Activated T-helper 1 cell treated with anti-CD3 and anti-CD28 coated beads, Interleukin-12 subunit alpha, Interleukin-12 subunit beta, Interleukin-2, Interleukin-4 antibody, amounts not matched to agents 30 ng/mL and 10 ng/mL and 1 ng/mL, durations not matched to agents 14 hours and 24 hours and 36 hours (primary cell): ENCODE results near the gene SLC50A1. TPM values are rescaled to one million over a fixed set of nuclear protein-coding genes. Genes with fewer than 3 reads are reported as not detected.
A peak's percentile ranks its signal among the peaks of the same experiment; 100 is the strongest.
"Not testable (repeated sequence)": the region's sequence is repeated elsewhere in the genome, so short reads cannot be mapped to it uniquely, and the experiment has no call there.

Experiments
- DNase-seq: peaks from one replicate; pipeline ENCODE4 v3.0.0; 2021; ENCODE audit warnings: low spot score
- H3K27ac Mint-ChIP-seq: one replicate; pipeline ENCODE4 v1.8.0; 2021; ENCODE audit warnings: mild to moderate bottlenecking, mixed read lengths
- H3K27me3 Mint-ChIP-seq: one replicate; pipeline ENCODE4 v1.8.0; 2022; ENCODE audit warnings: mild to moderate bottlenecking, moderate library complexity, mixed read lengths; ENCODE audit not compliant: insufficient read depth
- H3K36me3 Mint-ChIP-seq: one replicate; pipeline ENCODE4 v1.8.0; 2021; ENCODE audit warnings: low read depth, mixed read lengths
- H3K4me1 Mint-ChIP-seq: one replicate; pipeline ENCODE4 v1.8.0; 2021; ENCODE audit warnings: low read depth, mixed read lengths
- H3K4me3 Mint-ChIP-seq: one replicate; pipeline ENCODE4 v1.8.0; 2021; ENCODE audit warnings: mild to moderate bottlenecking, moderate library complexity, mixed read lengths
- H3K9me3 Mint-ChIP-seq: one replicate; pipeline ENCODE4 v1.8.0; 2021; ENCODE audit warnings: mixed read lengths
- intact Hi-C: fragments of 100-400 bp; cut with micrococcal nuclease; formaldehyde crosslinking; loops from one replicate; pipeline ENCODE4 v1.15.1; 2024
- total RNA-seq: library from RNA; stranded (reverse); gene quantifications from 2 replicates; pipeline ENCODE4 v1.2.3, GENCODE V29; 2022

The SLC50A1 gene
- total RNA-seq, 1 donor from 2014 or later: 45.7 TPM

DNA sequence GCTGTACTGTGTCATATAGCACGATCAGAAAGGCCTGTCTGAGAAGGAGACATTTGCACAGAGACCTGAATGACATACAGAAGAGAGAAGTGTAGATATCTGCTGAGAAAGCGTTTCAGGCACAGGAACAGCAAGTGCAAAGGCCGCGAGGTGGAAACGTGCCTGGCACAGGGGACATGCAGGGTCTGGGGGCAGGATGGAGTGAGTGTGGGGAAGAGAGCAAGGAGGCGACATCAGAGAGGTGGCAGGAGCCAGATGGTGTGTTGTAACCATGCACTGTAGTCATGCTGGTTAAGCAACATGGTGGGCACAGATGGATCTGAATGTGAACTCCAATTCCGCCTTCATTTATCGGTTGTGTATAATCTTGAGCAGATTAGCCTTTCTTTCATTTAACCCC, 24.5 kb downstream of the SLC50A1 start:
- H3K9me3 Mint-ChIP-seq: no peaks in the 10 kb centered on the region
- no peaks in the 10 kb centered on the region for H3K36me3 Mint-ChIP-seq
- no peak for DNase-seq
- intact Hi-C loops: no loop called here
- H3K4me3 Mint-ChIP-seq: no peak overlapping the region
- H3K4me1 Mint-ChIP-seq: no peaks in the 10 kb centered on the region
- peaks cover 11% of the 10 kb centered on the region for H3K27me3 Mint-ChIP-seq
- no peak overlapping the region for H3K27ac Mint-ChIP-seq

DNA sequence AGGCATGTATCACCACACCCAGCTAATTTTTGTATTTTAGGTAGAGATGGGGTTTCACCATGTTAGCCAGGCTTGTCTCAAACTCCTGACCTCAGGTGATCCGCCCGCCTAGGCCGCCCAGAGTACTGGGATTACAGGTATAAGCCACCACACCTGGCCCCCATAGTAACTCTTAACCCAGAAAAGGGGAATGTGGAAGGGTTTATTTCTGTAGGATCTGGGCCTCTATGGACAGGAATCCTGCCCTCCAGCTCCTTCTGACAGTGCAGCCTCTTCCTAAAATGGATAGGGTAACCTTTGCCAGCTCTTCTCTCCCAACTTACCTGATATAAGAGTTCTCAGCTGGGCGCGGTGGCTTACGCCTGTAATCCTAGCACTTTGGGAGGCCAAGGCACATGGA, 27.0 kb downstream of the SLC50A1 start:
- H3K9me3 Mint-ChIP-seq, H3K36me3 Mint-ChIP-seq, DNase-seq, H3K4me1 Mint-ChIP-seq, intact Hi-C loops, H3K27ac Mint-ChIP-seq, H3K27me3 Mint-ChIP-seq, H3K4me3 Mint-ChIP-seq: not testable (repeated sequence)

DNA sequence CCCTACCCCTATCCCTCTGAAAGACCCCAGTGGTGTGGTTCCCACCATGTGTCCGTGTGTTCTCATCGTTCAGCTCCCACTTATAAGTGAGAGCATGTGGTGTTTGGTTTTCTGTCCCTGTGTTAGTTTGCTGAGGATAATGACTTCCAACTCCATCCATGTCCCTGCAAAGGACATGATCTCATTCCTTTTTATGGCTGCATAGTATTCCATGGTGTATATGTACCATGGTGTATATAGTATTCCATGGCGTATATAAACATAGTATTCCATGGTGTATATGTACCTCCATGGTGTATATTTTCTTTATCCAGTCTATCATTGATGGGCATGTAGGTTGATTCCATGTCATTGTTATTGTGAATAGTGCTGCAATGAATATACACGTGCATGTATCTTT, 28.1 kb downstream of the SLC50A1 start:
- DNase-seq, intact Hi-C loops, H3K27ac Mint-ChIP-seq, H3K9me3 Mint-ChIP-seq, H3K4me3 Mint-ChIP-seq, H3K27me3 Mint-ChIP-seq, H3K36me3 Mint-ChIP-seq: not testable (repeated sequence)
- H3K4me1 Mint-ChIP-seq: peaks cover 14% of the 10 kb centered on the region

DNA sequence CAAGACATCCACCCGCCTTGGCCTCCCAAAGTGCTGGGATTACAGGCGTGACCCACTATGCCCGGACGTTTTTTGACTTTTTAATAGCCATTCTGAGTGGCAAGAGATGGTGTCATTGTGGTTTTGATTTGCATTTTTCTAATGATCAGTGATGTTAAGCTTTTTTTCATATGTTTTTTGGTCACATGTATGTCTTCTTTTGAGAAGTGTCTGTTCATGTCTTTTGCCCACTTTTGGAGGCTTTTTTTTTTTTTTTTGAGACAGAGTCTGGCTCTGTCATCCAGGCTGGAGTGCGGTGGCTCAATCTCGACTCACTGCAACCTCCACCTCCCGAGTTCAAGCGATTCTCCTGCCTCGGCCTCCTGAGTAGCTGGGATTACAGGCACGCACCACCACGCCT, 29.0 kb downstream of the SLC50A1 start:
- intact Hi-C loops: loop anchor here (5.0 kb wide), 1 partner anchor 37 kb away; the partner anchor contains the start of gene EFNA1
- H3K36me3 Mint-ChIP-seq, H3K27ac Mint-ChIP-seq, H3K9me3 Mint-ChIP-seq, H3K4me3 Mint-ChIP-seq, DNase-seq, H3K27me3 Mint-ChIP-seq: not testable (repeated sequence)
- peaks cover 14% of the 10 kb centered on the region for H3K4me1 Mint-ChIP-seq

DNA sequence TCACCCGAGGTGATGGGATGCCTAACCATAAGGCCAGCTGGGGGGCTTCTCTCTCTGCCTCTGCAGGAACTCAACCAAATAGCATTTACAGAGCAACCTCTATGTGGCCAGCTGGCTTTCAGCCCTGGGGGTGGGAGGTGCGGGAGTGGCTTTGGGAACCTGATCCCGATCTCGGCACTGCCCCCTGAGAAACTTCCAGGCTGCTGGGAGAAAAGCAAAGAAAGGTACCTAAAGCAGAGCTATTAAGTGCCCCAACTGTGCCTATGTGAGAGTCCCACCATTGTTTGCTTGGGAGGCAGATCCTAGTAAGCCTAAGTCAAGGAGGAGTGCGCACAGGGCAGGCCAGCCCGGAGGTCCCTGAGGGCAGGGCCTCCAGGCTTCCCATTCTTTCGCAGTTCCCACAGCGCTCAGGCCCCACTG, 30.4 kb downstream of the SLC50A1 start:
- H3K27ac Mint-ChIP-seq: no peak overlapping the region
- DNase-seq: no peak
- peaks cover 18% of the 10 kb centered on the region for H3K4me1 Mint-ChIP-seq
- intact Hi-C loops: loop anchor here (5.0 kb wide), 1 partner anchor 39 kb away; the partner anchor contains the start of gene EFNA1
- no peak overlapping the region for H3K4me3 Mint-ChIP-seq
- H3K36me3 Mint-ChIP-seq: peaks cover 11% of the 10 kb centered on the region
- peaks cover 8% of the 10 kb centered on the region for H3K27me3 Mint-ChIP-seq
- H3K9me3 Mint-ChIP-seq: no peaks in the 10 kb centered on the region

DNA sequence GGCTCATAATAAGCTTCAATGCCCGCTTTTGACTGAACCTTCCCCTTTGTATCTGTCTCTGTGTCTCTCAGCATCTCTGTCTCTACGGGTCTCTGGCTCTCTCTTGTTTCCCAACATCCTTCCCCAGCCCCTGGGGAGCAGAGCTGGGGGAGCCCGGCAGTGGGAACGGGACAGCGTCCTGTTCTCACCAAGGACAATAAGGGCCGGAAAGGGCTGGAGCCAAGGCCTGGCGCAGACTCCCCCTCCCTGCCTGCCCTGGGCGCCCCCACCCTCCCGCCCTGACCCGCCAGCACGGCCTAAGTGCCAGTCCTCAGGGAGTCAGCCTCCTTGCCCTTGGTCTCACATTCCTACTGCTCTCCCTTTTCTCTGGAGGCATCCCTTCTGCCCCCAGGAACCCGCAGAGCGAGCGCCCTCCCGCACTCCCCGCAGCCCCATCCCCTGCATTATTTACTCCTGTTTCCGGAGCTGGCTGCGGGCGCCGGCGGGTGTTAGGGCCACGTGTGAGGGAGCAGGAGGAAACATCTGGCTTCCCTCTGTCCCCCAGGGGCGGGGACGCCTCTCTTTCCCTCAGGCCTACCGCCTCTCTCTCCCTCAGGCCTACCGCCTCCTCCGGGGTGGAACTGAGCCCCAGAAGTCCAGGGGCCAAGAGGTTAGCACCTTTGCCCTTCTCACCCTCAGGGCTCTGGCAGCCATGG, 31.0 kb downstream of the SLC50A1 start:
- peaks cover 18% of the 10 kb centered on the region for H3K4me1 Mint-ChIP-seq
- intact Hi-C loops: loop anchor here (1.0 to 5.0 kb wide), 2 partner anchors 39 to 75 kb away; partner anchors contain the start of gene EFNA1
- DNase-seq: no peak
- H3K27ac Mint-ChIP-seq: no peak overlapping the region
- no peaks in the 10 kb centered on the region for H3K9me3 Mint-ChIP-seq
- peaks cover 8% of the 10 kb centered on the region for H3K27me3 Mint-ChIP-seq
- H3K36me3 Mint-ChIP-seq: peaks cover 14% of the 10 kb centered on the region
- H3K4me3 Mint-ChIP-seq: no peak overlapping the region

DNA sequence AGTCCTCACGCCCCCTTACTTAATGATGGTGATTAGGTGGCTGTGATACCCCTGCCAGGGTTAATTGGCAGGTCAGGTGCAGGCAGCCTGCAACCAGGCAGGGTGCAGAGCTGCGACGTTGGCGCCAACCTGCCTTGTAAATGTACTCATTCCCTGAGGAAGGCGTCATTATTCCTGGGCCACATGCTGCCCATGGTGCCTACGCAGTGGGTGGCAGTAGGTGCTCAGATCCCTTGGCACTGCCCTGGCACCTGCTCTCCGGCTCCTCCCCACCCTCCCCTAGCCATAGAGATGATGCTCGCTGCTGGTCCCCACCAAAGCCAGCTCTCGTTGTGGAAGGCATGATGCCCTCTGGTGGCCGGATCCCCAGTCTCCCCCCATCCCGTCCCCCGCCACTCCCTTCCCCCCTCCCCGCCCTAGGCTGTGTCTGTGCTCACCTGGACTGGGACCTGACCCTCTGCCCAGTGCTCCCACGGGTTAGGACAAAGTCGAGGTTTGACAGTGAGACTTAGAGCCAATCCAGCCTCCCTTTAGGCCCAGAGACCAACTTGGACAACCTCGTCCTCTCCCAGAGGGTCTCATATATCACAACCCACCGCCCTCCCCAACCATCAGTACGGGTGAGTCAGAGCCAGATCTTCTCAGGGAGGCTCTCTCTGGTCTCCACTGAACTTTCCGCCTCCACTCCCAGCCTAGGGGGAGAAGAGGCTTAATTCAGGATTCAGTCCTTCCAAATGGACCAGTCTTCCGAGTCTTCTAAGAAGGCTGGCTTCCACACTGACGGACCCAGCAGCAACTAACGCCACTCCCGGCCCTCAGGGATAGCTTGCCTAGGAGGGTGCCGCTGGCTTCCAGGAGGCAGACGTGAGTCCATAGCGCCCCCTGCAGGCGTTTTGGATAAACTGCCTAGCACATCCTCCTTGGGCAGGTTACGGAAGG, 31.8 kb downstream of the SLC50A1 start:
- Mint-ChIP-seq H3K36me3 (peaks cover 16% of the 10 kb centered on the region), H3K4me1 (peaks cover 25% of the 10 kb centered on the region), H3K9me3 (no peaks in the 10 kb centered on the region), H3K4me3 (peak overlapping the region; percentile 53), H3K27ac (peak overlapping the region; percentile 61), H3K27me3 (peaks cover 8% of the 10 kb centered on the region)
- intact Hi-C loops: loop anchor here (1.0 to 5.0 kb wide), 3 partner anchors 40 to 81 kb away; partner anchors contain the start of gene EFNA1
- peak; percentile 77 for DNase-seq

DNA sequence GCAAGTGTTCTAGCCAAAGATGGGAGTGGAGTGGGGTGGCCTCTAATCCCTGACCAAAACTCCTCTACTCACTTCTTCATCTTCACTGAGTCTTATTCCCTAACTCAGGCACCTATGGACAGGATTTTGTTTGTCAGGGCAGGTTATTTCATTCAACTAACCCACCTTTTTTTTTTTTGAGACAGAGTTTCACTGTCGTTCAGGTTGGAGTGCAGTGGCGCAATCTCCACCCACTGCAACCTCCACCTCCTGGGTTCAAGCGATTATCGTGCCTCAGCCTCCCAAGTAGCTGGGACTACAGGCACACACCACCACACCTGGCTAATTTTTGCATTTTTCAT, 32.4 kb downstream of the SLC50A1 start:
- peaks cover 17% of the 10 kb centered on the region for H3K36me3 Mint-ChIP-seq
- not testable (repeated sequence) for H3K9me3 Mint-ChIP-seq, H3K4me3 Mint-ChIP-seq, DNase-seq, H3K27me3 Mint-ChIP-seq, H3K27ac Mint-ChIP-seq
- intact Hi-C loops: loop anchor here (1.0 to 5.0 kb wide), 2 partner anchors 41 to 82 kb away; partner anchors contain the start of gene EFNA1
- H3K4me1 Mint-ChIP-seq: peaks cover 28% of the 10 kb centered on the region

DNA sequence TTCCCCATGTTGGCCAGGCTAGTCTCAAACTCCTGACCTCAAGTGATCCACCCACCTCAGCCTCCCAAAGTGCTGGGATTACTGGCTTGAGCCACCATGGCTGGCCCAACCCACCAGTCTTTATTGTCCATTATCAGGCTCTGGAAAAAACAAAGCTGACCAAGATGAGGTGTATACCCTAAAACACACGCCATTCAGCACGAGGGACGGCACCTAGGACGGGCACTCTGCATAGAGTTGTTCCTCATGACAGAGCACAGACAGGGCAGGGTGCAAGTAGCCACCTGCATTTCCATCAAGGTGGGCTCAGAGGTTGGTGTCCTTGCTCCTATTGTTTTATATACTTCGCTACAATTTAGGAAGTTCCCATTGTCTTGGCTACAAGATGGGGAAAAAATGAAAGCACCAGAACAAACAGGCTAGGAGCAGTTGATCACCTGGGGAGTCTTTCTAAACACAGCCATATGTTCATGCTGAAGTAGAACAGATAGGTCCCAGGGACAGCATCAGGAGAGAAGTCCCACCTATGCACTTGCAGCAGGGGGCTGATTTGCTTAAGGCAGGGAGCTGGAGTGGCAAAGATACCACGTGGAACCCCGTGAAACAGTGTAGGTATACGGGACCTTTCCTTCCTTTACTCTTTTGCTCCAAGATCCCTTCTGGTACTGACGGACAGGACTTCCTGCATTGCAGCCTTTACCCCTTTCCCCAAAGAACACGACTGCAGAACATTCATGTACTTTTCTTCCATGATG, 33.0 kb downstream of the SLC50A1 start:
- Mint-ChIP-seq H3K4me1 (peaks cover 34% of the 10 kb centered on the region), H3K36me3 (peaks cover 18% of the 10 kb centered on the region), H3K27ac (no peak overlapping the region), H3K9me3 (no peaks in the 10 kb centered on the region), H3K4me3 (no peak overlapping the region), H3K27me3 (peaks cover 8% of the 10 kb centered on the region)
- DNase-seq: no peak
- intact Hi-C loops: loop anchor here (1.0 to 5.0 kb wide), 2 partner anchors 41 to 82 kb away; partner anchors contain the start of gene EFNA1

DNA sequence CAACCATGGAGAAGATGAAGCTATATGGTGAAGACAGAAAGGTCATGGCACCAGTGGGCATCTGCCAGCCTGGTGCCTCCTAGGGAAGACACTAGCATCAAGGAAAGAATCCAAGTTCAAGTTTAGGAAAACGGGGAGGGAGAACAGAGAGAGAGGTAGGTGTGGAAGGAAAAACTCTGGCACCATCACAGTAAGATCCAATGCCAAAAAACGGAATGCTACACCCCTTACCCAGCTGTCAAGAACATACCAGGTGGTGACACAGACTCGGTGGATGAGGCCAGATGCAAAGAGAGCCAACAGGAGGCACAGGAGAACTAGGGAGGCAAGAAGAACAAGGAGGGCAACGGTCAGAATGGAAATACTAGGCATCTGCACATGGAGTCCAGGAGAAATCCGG, 33.9 kb downstream of the SLC50A1 start:
- no peak overlapping the region for H3K27ac Mint-ChIP-seq
- H3K4me3 Mint-ChIP-seq: no peak overlapping the region
- H3K4me1 Mint-ChIP-seq: peaks cover 35% of the 10 kb centered on the region
- peaks cover 4% of the 10 kb centered on the region for H3K27me3 Mint-ChIP-seq
- no peak for DNase-seq
- H3K9me3 Mint-ChIP-seq: no peaks in the 10 kb centered on the region
- intact Hi-C loops: loop anchor here (5.0 kb wide), 1 partner anchor 42 kb away; the partner anchor contains the start of gene EFNA1
- H3K36me3 Mint-ChIP-seq: peaks cover 18% of the 10 kb centered on the region

DNA sequence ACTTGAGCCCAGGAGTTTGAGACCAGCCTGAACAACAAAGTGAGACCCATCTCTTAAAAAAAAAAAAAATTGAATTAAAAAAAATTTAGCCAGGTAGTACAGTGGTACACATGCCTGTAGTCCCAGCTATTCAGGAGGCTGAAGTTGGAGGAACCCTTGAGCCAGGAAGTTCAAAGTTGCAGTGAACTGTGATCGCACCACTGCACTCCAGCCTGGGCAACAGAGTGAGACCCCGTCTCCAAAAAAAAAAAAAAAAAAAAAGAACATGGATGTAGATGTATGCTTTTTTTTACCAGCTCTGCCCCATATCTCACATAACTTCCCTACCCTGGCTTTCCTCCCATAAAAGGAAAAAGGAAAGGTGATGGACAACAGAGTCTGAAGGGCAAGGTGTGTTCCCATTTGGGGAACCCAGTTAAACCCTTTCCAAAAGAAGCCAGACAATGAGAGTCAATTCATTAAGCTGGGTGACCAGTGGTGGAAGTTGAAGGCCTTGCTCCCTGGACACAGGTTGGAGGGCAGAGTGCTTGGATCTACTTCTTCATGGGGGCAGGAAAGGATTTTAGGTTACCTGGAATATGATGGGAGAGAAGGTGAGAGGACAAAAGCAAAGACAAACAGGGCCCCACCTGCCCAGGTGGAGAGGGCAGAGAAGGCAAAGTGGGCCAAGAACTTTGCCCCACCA, 34.6 kb downstream of the SLC50A1 start:
- peaks cover 18% of the 10 kb centered on the region for H3K36me3 Mint-ChIP-seq
- intact Hi-C loops: loop anchor here (5.0 to 10.0 kb wide), 3 partner anchors 163 to 577 kb away; partner anchors contain the start of gene ADAR
- peak overlapping the region; percentile 76 for H3K4me3 Mint-ChIP-seq
- no peak overlapping the region for H3K27ac Mint-ChIP-seq
- peaks cover 4% of the 10 kb centered on the region for H3K27me3 Mint-ChIP-seq
- no peak for DNase-seq
- peaks cover 42% of the 10 kb centered on the region for H3K4me1 Mint-ChIP-seq
- H3K9me3 Mint-ChIP-seq: no peaks in the 10 kb centered on the region

DNA sequence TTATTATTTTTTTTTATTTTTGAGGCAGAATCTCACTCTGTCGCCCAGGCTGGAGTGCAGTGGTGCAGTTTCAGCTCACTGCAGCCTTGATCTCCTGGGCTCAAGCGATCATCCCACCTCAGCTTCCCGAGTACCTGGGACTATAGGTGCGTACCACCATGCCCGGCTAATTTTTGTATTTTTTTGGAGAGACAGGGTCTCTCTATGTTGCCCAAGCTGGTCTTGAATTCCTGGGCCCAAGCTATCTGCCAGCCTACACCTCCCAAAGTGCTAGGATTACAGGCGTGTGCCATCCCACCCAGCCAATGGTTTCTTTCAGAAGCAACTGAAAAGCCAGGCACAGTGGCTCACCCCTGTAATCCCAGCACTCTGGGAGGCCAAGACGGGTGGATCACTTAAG, 35.2 kb downstream of the SLC50A1 start:
- peak overlapping the region; percentile 96 for H3K4me3 Mint-ChIP-seq
- no peak overlapping the region for H3K27ac Mint-ChIP-seq
- peaks cover 18% of the 10 kb centered on the region for H3K36me3 Mint-ChIP-seq
- DNase-seq: no peak
- peaks cover 3% of the 10 kb centered on the region for H3K27me3 Mint-ChIP-seq
- no peaks in the 10 kb centered on the region for H3K9me3 Mint-ChIP-seq
- H3K4me1 Mint-ChIP-seq: peaks cover 46% of the 10 kb centered on the region
- intact Hi-C loops: loop anchor here (5.0 to 10.0 kb wide), 3 partner anchors 164 to 576 kb away; partner anchors contain the start of gene ADAR
